ENCODE data around the gene KIAA1671.
"Not testable (repeated sequence)": the region's sequence is repeated elsewhere in the genome, so short reads cannot be mapped to it uniquely, and the experiment has no call there.

The KIAA1671 gene

DNA sequence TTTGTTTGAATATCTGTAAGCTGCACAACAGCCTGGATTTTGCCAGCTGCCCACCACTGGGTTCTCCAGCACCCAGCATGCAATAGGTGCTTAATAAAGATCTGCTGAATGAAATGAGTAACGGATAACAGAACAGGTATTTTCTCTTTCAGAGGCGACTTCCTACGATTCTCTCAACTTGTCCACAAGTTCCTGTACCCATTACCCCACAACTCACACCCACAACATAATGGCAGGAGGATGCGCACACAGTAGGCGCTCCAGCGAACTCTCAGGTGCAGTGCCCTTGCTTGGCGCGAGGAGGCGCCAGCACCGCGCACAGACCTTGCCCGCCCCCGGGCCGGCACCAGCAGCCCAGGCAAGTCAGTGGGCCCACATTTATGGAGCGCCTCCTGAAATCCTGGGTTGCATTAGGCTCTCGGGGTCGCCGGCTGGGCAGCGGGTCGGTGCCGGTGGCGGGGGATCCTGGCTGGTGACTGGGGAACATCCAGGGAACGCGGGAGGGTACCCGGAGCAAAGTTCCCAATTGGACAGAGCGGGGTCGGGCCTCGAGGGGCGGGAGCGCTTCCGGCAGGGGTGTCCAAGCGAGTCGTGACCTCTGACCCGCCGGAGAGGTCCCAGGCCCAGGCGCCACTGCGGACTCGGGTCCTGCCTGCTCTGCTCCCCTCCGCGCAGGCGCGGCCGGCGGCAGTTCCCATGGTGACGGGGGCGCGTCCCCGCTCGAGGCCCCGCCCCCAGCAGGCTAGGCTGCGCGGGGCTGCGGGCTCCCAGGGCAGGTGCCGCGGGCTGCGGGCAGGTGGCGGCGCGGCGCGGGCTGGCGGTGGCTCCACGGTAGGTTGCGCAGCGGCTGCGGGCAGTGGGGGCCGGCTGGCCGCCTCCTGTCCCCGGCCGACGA, at the start of gene KIAA1671:
Gene KIAA1671, plus strand, starts transcription at position 775 of the 895 bp plus-strand sequence. CDS start 75,284 bp downstream, outside the sequence.
- DNase-seq: peak; percentile 94

GRCh38 chr22:24905909-24906308, 46.6 kb upstream of the KIAA1671 start:
- no peak for DNase-seq

GRCh38 chr22:24907101-24907500, 45.4 kb upstream of the KIAA1671 start:
- not testable (repeated sequence) for DNase-seq

DNA sequence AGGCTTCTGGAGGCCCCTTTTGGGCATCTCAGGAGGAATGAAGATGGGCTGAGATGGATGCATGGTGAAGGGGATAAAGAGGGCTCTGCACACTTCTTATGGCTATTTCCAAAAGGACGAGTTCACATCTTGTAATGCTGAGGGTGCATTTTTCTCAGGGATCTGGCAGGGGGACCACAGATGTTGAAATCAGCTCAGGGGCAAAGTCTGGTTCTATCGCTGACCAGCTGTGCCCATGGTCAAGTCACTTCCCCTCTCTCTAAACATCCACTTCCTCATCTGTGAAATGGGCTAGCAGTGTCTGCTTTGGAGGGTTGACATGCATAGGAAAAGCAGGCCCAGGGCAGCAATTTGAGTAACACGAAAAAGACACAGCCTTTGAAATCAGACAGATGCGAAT, 32.5 kb upstream of the KIAA1671 start:
- DNase-seq: no peak

DNA sequence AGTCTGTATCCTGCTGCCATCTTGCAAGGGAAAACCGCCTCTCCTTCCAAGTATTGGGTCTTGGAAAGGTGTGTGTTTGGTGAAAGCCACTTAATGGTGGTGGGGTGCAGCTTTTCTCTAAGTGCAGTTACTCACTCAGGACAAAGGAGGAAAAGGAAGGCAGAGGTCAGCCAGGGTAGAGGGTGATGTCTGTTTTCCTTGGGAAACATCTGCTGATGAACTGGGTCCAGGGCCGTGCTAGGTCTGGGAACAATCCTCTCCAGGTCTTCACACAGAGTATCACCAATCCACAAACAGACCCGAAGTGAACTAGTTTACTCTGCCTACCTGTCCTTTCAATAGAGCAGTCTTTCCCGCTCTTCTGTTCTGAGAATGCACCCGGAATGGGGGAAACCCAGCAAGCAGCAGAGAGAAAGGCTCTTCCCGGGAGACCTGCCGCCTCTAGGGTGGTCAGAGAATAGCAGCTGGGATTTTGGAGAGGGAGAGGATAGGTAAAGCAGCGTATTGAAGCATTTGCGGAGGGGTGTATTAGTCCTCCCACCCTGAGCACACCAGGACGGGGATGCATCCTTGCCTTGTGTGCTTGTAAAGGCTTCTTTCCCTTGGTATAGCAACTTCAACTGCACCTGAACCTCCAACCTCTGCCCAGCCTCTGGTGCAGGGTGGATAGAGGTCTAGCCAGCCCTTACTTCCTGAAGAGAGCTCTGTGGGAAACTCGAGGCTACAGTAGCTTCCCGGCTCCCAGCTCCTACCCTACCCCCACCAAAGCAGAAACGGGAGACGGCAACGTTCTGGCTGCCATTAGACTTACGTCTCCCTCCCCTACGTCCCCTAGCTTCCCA, 26.7 kb upstream of the KIAA1671 start:
- DNase-seq: no peak

GRCh38 chr22:24926428-24926725, 26.1 kb upstream of the KIAA1671 start:
- no peak for DNase-seq

GRCh38 chr22:24926849-24927579, 25.5 kb upstream of the KIAA1671 start:
- no peak for DNase-seq

DNA sequence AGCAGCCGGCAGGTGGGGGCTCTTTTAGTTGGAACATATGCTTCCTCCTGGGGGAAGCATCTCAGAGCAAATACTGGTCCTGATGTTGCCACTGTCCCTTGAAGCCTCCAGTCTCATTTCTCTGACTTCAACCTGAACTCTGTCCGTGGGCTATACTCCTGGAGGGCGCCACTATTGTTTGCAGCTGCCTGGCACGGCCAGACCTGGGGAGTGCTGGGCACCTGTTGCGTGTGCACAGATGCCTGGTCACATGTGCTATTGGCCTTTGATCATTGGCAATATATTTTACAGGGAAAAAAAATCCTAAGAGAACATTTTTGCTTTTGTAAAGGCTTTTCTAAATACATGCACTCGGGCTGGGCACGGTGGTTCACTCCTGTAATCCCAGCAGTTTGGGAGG, 24.2 kb upstream of the KIAA1671 start:
- DNase-seq: no peak

DNA sequence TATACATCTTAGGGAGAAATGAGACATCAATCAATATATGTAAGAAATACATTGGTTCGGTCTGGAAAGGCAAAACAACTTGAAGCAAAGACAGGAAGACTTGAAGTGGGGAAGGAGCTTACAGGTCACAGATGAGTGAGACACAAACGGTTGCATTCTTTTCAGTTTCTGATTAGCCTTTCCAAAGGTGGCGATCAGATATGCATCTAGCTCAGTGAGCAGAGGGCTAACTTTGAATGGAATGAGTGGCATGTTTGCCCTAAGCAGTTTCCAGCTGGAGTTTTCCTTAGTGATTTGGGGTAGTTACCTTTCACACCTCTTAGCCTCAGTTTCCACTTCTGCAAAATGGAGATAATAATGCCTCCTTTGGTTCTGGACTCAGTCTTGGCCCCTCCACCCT, 21.8 kb upstream of the KIAA1671 start:
- no peak for DNase-seq

GRCh38 chr22:24935771-24936483, 16.6 kb upstream of the KIAA1671 start:
- no peak for DNase-seq

DNA sequence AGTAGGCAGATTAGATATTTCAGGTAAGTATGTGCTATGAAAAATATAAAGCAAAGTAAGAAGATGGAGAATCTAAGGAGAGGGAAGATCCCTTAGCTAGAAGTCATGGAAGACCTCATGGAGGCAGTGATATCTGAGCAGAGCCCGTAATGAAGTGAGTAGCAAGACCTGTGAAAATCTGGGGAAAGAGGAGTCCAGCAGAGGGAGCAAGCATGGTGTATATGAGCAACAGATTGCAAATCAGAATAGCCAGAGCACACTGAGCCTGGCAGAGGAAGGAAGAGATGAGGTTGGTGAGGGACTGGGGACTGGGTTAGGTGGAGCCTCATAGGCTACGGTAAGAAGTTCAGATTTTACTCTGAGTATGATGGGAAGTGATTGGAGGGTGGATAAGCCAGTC, 15.4 kb upstream of the KIAA1671 start:
- no peak for DNase-seq

DNA sequence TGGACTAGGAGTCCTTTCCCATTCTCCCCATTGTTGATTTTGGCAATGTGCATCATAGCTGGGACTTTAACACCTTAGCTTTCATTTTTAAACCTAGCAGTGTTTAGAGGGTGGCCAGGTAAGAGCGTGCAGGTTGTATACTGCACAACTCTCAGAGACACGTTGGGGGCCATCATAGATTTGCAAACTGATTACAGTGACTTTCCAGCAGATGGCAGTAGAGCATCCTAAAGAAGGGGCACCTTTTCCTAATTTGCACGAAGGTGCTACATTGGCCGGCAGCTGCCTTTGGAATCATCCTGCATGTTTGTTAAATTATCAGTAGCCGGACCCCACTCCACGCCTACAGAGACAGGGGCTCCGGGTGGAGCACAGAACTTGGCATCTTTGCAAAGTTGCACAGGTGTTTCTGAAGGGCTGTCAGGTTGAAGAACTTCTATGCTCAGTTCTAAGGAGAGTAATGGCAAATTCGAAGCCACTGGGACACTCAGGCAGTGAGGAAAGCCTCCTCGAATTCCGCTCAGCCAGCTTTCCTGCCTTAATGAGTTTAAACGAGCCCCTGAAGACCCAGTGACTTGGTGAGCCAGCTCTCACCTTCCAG, 13.7 kb upstream of the KIAA1671 start:
- no peak for DNase-seq

GRCh38 chr22:24942301-24942700, 10.2 kb upstream of the KIAA1671 start:
- no peak for DNase-seq

DNA sequence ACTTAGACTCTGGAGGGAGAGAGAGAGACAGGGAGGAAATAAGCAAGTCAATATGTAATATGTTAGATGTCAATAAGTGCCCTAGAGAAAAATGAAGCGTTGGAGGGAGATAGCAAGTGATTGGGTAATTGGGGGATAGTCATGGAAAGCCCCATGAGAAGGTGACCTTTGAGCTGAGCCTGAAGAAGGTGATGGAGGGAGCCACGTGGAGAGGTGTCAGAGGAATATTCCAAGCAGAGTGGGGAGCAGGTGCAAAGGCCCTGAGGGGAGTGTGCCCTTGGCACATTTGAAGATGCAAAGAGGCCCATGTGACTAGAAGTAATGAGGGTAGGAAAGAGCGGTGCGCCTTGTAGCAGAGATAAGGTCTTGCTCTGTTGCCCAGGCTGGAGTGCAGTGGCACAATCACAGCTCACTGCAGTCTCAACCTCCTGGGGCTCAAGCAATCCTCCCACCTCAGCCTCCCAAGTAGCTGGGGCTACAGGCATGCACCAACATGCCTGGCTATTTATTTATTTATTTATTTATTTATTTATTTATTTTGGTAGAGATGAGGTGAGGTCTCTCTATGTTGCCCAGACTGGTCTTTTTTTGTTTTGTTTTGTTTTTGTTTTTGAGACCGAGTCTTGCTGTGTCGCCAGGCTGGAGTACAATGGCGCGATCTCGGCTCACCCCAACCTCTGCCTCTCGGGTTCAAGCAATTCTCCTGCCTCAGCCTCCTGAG, 8.1 kb upstream of the KIAA1671 start:
- no peak for DNase-seq

- no peak for DNase-seq
Measured at GRCh38 chr22:24945430-24945829, 7.1 kb upstream of the KIAA1671 start.

- no peak for DNase-seq
Measured at GRCh38 chr22:24947383-24947782, 5.1 kb upstream of the KIAA1671 start.

GRCh38 chr22:24947881-24948280, 4.6 kb upstream of the KIAA1671 start:
- no peak for DNase-seq

- DNase-seq: no peak
Measured at GRCh38 chr22:24948356-24949202, 3.9 kb upstream of the KIAA1671 start.

- no peak for DNase-seq
Measured at GRCh38 chr22:24950272-24950902, 2.1 kb upstream of the KIAA1671 start.

GRCh38 chr22:24952837-24953383, 394 bp downstream of the KIAA1671 start:
- no peak for DNase-seq

Data from activated effector memory CD4-positive, alpha-beta T cell treated with anti-CD3 and anti-CD28 coated beads, Interleukin-2, amount 50 U/mL, for 16 hours (primary cell).